ENCODE data around the gene R3HDM2.

DNA sequence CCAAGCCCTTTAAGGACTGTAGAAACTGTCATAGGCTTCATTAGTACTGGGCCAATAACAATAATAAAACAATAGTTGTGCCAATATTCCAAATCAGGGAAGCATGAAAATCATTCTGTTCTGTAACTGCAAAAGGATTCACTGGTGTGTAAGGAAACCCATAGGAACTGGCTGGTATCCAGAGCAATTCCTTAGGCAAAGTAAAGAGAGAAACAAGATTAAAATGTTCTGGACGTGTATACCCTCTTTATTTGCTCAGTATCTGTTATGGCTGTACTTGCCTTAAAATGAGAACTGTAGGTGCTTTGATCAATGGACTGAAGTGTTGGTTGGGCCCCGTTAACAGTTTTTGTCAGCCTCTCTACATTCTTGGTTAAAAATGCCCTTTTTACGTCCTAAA is 107.4 kb downstream of the R3HDM2 start:
- TF ChIP-seq, protein P1, sequence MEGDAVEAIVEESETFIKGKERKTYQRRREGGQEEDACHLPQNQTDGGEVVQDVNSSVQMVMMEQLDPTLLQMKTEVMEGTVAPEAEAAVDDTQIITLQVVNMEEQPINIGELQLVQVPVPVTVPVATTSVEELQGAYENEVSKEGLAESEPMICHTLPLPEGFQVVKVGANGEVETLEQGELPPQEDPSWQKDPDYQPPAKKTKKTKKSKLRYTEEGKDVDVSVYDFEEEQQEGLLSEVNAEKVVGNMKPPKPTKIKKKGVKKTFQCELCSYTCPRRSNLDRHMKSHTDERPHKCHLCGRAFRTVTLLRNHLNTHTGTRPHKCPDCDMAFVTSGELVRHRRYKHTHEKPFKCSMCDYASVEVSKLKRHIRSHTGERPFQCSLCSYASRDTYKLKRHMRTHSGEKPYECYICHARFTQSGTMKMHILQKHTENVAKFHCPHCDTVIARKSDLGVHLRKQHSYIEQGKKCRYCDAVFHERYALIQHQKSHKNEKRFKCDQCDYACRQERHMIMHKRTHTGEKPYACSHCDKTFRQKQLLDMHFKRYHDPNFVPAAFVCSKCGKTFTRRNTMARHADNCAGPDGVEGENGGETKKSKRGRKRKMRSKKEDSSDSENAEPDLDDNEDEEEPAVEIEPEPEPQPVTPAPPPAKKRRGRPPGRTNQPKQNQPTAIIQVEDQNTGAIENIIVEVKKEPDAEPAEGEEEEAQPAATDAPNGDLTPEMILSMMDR (IDR thresholded peaks at IDR 0.05; ENCODE audit: borderline replicate concordance, extremely low read depth, low read length, poor library complexity, severe bottlenecking): no peak
- TF ChIP-seq EZH2 (IDR thresholded peaks at IDR 0.05; ENCODE audit: borderline replicate concordance, low read depth, low read length, severe bottlenecking): no peak
